Upper lobe of left lung (tissue), 6 donors: ENCODE measurements around the gene TMEM26. TPM values are rescaled to one million over a fixed set of nuclear protein-coding genes. Genes with fewer than 3 reads are reported as not detected.

ENCODE experiments used
- ATAC-seq, 2 donors: fragments of 200-7000 bp; cut with Tn5 transposase; one replicate each; pipeline ENCODE4 v1.9.1; 2022; ENCODE audit warnings: mild to moderate bottlenecking in 2 of 2, moderate library complexity in 2 of 2; ENCODE audit not compliant: low FRiP score in 2 of 2
- DNase-seq, 2 donors: peaks; one replicate each; pipeline ENCODE4 v3.0.0-alpha.2; 2019 to 2020
- H3K27ac ChIP-seq, 4 donors: fragments of 200-600 bp; sonication (generic); one replicate each; pipeline ENCODE4 v1.5.1; 2016 to 2019
- H3K27me3 ChIP-seq, 4 donors: fragments of 200-600 bp; sonication (generic); one replicate each; pipeline ENCODE4 v1.5.1; 2017 to 2019
- H3K36me3 ChIP-seq, 4 donors: fragments of 200-600 bp; sonication (generic); one replicate each; pipeline ENCODE4 v1.5.1; 2016 to 2019
- H3K4me1 ChIP-seq, 4 donors: fragments of 200-600 bp; sonication (generic); one replicate each; pipeline ENCODE4 v1.5.1; 2018 to 2019
- H3K4me3 ChIP-seq, 4 donors: fragments of 200-600 bp; sonication (generic); one replicate each; pipeline ENCODE4 v1.5.1; 2017 to 2019; ENCODE audit warnings: mild to moderate bottlenecking in 2 of 4, moderate library complexity in 1 of 4
- H3K9me3 ChIP-seq, 4 donors: fragments of 200-600 bp; sonication (generic); one replicate each; pipeline ENCODE4 v1.5.1; 2018 to 2019
- CTCF ChIP-seq, 6 experiments: fragments of 450-650 bp in 4 of 6; fragments of 200-600 bp in 2 of 6; sonication (generic) in 2 of 6; IDR thresholded peaks; one replicate each; pipeline ENCODE4 v1.5.1; 2016 to 2019; ENCODE audit warnings: antibody characterized with exemption in 6 of 6
- EP300 ChIP-seq, 4 donors: sonication (generic); formaldehyde crosslinking; IDR thresholded peaks; one replicate each; pipeline ENCODE4 v1.5.1; 2017; ENCODE audit warnings: antibody characterized with exemption in 4 of 4, control low read depth in 2 of 4
- POLR2A ChIP-seq, 4 donors: fragments of 450-650 bp; IDR thresholded peaks; one replicate each; pipeline ENCODE4 v1.5.1; 2016 to 2017; ENCODE audit warnings: antibody characterized with exemption in 4 of 4, mild to moderate bottlenecking in 2 of 4
- POLR2AphosphoS5 ChIP-seq, 2 donors: sonication (generic); formaldehyde crosslinking; IDR thresholded peaks; one replicate each; pipeline ENCODE4 v1.5.1; 2017; ENCODE audit warnings: antibody characterized with exemption in 2 of 2
- WGBS, 2 donors: methylation state at CpG; one replicate each; pipeline ENCODE4 v1.1.5; 2017 to 2018; 5-methylcytosine and 5-hydroxymethylcytosine counted together
- total RNA-seq, 6 donors: library from RNA; depleted of rRNA in 4 of 6; stranded (reverse); fragments of >200 nt in 4 of 6; gene quantifications; one replicate each; pipeline versions ENCODE4 v1.1.0 to v1.2.1, GENCODE V29; 2016 to 2021
- donor health status: DM: no; HTN: no; CAD: no; lungs with moderate emphysema.
- donor health status: DM: no; HTN: yes; CAD: no; lungs with severe emphysema.

The TMEM26 gene
- total RNA-seq, 6 donors from 2014 or later, result 0.30 to 2.0 (median 0.77) TPM; not detected in 1

GRCh38 chr10:61376908-61377368, 76.2 kb downstream of the TMEM26 start:
- Histone ChIP-seq H3K4me1 (no peaks in the 10 kb centered on the region), H3K27ac (no peak overlapping the region), H3K36me3 (no peaks in the 10 kb centered on the region), H3K9me3 (no peaks in the 10 kb centered on the region), H3K4me3 (no peak overlapping the region), H3K27me3 (no peaks in the 10 kb centered on the region)
- WGBS, 2 donors, result 95 to 96% methylated on average over 10 to 11 of the region's 23 CpGs
- ATAC-seq (no peak), DNase-seq (peak in 1 of 2 donors; percentile 73)
- TF ChIP-seq CTCF (IDR thresholded peaks at IDR 0.05) (no peak), POLR2AphosphoS5 (IDR thresholded peaks at IDR 0.05) (no peak), POLR2A (IDR thresholded peaks at IDR 0.05) (no peak), EP300 (IDR thresholded peaks at IDR 0.05) (no peak)

- H3K27me3 ChIP-seq, result no peaks in the 10 kb centered on the region
- TF ChIP-seq EP300 (IDR thresholded peaks at IDR 0.05) (no peak), POLR2AphosphoS5 (IDR thresholded peaks at IDR 0.05) (no peak), CTCF (IDR thresholded peaks at IDR 0.05) (no peak), POLR2A (IDR thresholded peaks at IDR 0.05) (no peak)
- H3K9me3 ChIP-seq, result no peaks in the 10 kb centered on the region
- ATAC-seq, result no peak
- no peak for DNase-seq
- H3K36me3 ChIP-seq, result no peaks in the 10 kb centered on the region
- 100% methylated on average over 1 of the region's 1 CpG for WGBS, 2 donors
- H3K4me1 ChIP-seq, result no peaks in the 10 kb centered on the region
- H3K4me3 ChIP-seq, result no peak overlapping the region
- H3K27ac ChIP-seq, result no peak overlapping the region
These were observed 76.8 kb downstream of the TMEM26 start for GRCh38 chr10:61376377-61376776.

GRCh38 chr10:61366365-61366764, 86.8 kb downstream of the TMEM26 start:
- Histone ChIP-seq H3K27me3 (no peaks in the 10 kb centered on the region), H3K27ac (no peak overlapping the region), H3K36me3 (no peaks in the 10 kb centered on the region), H3K9me3 (no peaks in the 10 kb centered on the region), H3K4me3 (no peak overlapping the region), H3K4me1 (no peaks in the 10 kb centered on the region)
- no peak for DNase-seq
- TF ChIP-seq POLR2AphosphoS5 (IDR thresholded peaks at IDR 0.05), result no peak
- TF ChIP-seq EP300 (IDR thresholded peaks at IDR 0.05), result no peak
- no peak for TF ChIP-seq POLR2A (IDR thresholded peaks at IDR 0.05)
- no peak for TF ChIP-seq CTCF (IDR thresholded peaks at IDR 0.05)
- WGBS, 2 donors, result 86 to 89% methylated on average over 1 of the region's 1 CpG
- no peak for ATAC-seq

- DNase-seq (no peak), ATAC-seq (no peak)
- no peaks in the 10 kb centered on the region for H3K4me1 ChIP-seq
- H3K27me3 ChIP-seq, result no peaks in the 10 kb centered on the region
- no peak for TF ChIP-seq CTCF (IDR thresholded peaks at IDR 0.05)
- no peak for TF ChIP-seq EP300 (IDR thresholded peaks at IDR 0.05)
- TF ChIP-seq POLR2AphosphoS5 (IDR thresholded peaks at IDR 0.05), result no peak
- TF ChIP-seq POLR2A (IDR thresholded peaks at IDR 0.05), result no peak
- 55 to 75% methylated on average over 2 of the region's 2 CpGs for WGBS, 2 donors
- no peaks in the 10 kb centered on the region for H3K9me3 ChIP-seq
- no peak overlapping the region for H3K27ac ChIP-seq
- no peaks in the 10 kb centered on the region for H3K36me3 ChIP-seq
- no peak overlapping the region for H3K4me3 ChIP-seq
These were observed 88.6 kb downstream of the TMEM26 start for GRCh38 chr10:61364619-61365018.

GRCh38 chr10:61363006-61363405, 90.2 kb downstream of the TMEM26 start:
- no peak for ATAC-seq
- H3K4me1 ChIP-seq, result no peaks in the 10 kb centered on the region
- 62 to 64% methylated on average over 3 of the region's 3 CpGs for WGBS, 2 donors
- no peaks in the 10 kb centered on the region for H3K27me3 ChIP-seq
- no peak for DNase-seq
- no peak for TF ChIP-seq EP300 (IDR thresholded peaks at IDR 0.05)
- no peak for TF ChIP-seq CTCF (IDR thresholded peaks at IDR 0.05)
- no peak for TF ChIP-seq POLR2AphosphoS5 (IDR thresholded peaks at IDR 0.05)
- TF ChIP-seq POLR2A (IDR thresholded peaks at IDR 0.05), result no peak
- H3K4me3 ChIP-seq, result no peak overlapping the region
- H3K36me3 ChIP-seq, result no peaks in the 10 kb centered on the region
- no peaks in the 10 kb centered on the region for H3K9me3 ChIP-seq
- no peak overlapping the region for H3K27ac ChIP-seq
